GM23248 (cell line): Measurements from ENCODE around the gene DNAJC16.

Experiments used
- EZH2 ChIP-seq: fragments of 200-600 bp; sonication (generic); IDR thresholded peaks from 2 replicates; pipeline ENCODE4 v1.6.1; 2018; ENCODE audit warnings: antibody characterized with exemption, mild to moderate bottlenecking; ENCODE audit not compliant: insufficient read depth, poor library complexity, severe bottlenecking
- EZH2phosphoT487 ChIP-seq: fragments of 200-600 bp; sonication (generic); IDR thresholded peaks from 2 replicates; pipeline ENCODE4 v1.6.1; 2018; ENCODE audit warnings: antibody characterized with exemption, moderate library complexity, mild to moderate bottlenecking, low read depth; ENCODE audit not compliant: insufficient read depth

GRCh38 chr1:15522551-15522950 lies 4.1 kb upstream of the DNAJC16 start:
- TF ChIP-seq EZH2 (no peak), EZH2phosphoT487 (no peak)
